Pulmonary artery endothelial cell (primary cell): Measurements from ENCODE around the gene IQCC. TPM values are rescaled to one million over a fixed set of nuclear protein-coding genes. Genes with fewer than 3 reads are reported as not detected.
A peak's percentile ranks its signal among the peaks of the same experiment; 100 is the strongest.
"Not testable (repeated sequence)": the region's sequence is repeated elsewhere in the genome, so short reads cannot be mapped to it uniquely, and the experiment has no call there.

Experiments
- DNase-seq: peaks from one replicate; pipeline ENCODE4 v3.0.0-alpha.2; 2011; ENCODE audit warnings: low read depth, low spot score
- total RNA-seq: library from RNA; depleted of rRNA; stranded (reverse); fragments of >200 nt; gene quantifications from 2 replicates; pipeline ENCODE4 v1.2.3, GENCODE V29; 2014

The IQCC gene
- total RNA-seq, result 1.2 and 2.4 TPM in 2 replicates

GRCh38 chr1:32205401-32206370 lies at the start of gene IQCC:
TSS of gene IQCC (plus strand) at chr1:32205671. CDS start at chr1:32205682, 11 bp downstream.
- no peak for DNase-seq

- DNase-seq, result no peak
Observed at GRCh38 chr1:32159189-32159588, 46.3 kb upstream of the IQCC start.

- no peak for DNase-seq
Observed at GRCh38 chr1:32163405-32163804, 42.1 kb upstream of the IQCC start.

GRCh38 chr1:32165633-32166032 lies 39.8 kb upstream of the IQCC start:
- DNase-seq, result not testable (repeated sequence)

- DNase-seq, result no peak
Observed at GRCh38 chr1:32170991-32171390, 34.5 kb upstream of the IQCC start.

- DNase-seq, result no peak
Observed at GRCh38 chr1:32172621-32173245, 32.7 kb upstream of the IQCC start.

- no peak for DNase-seq
Observed at GRCh38 chr1:32178380-32179192, 26.9 kb upstream of the IQCC start.

GRCh38 chr1:32179193-32179442 lies 26.4 kb upstream of the IQCC start:
- no peak for DNase-seq

- peak; percentile 73 for DNase-seq
Observed at GRCh38 chr1:32179443-32180185, 25.9 kb upstream of the IQCC start, which contains the start of gene TXLNA. TSS of gene TXLNA (plus strand) at chr1:32179675. CDS start at chr1:32180346, 671 bp downstream.

GRCh38 chr1:32180186-32181060 lies 25.0 kb upstream of the IQCC start:
- no peak for DNase-seq

GRCh38 chr1:32181065-32181464 lies 24.4 kb upstream of the IQCC start:
- no peak for DNase-seq

GRCh38 chr1:32181563-32181962 lies 23.9 kb upstream of the IQCC start:
- no peak for DNase-seq

- DNase-seq, result no peak
Observed at GRCh38 chr1:32182060-32182459, 23.4 kb upstream of the IQCC start.

- DNase-seq, result no peak
Observed at GRCh38 chr1:32184650-32185049, 20.8 kb upstream of the IQCC start.

- no peak for DNase-seq
Observed at GRCh38 chr1:32186077-32186476, 19.4 kb upstream of the IQCC start.

- no peak for DNase-seq
Observed at GRCh38 chr1:32186491-32186890, 19.0 kb upstream of the IQCC start.

GRCh38 chr1:32187850-32188249 lies 17.6 kb upstream of the IQCC start:
- DNase-seq, result no peak

GRCh38 chr1:32192220-32192948 lies 13.1 kb upstream of the IQCC start:
- no peak for DNase-seq

GRCh38 chr1:32194984-32195383 lies 10.5 kb upstream of the IQCC start:
- DNase-seq, result no peak

- DNase-seq, result no peak
Observed at GRCh38 chr1:32195531-32195930, 9.9 kb upstream of the IQCC start.
